Activated CD4-positive, alpha-beta T cell treated with anti-CD3 and anti-CD28 coated beads for 1 hour (primary cell): ENCODE data around the gene FOXJ2.
A peak's percentile ranks its signal among the peaks of the same experiment; 100 is the strongest.
"Not testable (repeated sequence)": the region's sequence is repeated elsewhere in the genome, so short reads cannot be mapped to it uniquely, and the experiment has no call there.

Experiments used
- DNase-seq: peaks from one replicate; pipeline ENCODE4 v3.0.0-alpha.2; 2020

FOXJ2 gene

DNA sequence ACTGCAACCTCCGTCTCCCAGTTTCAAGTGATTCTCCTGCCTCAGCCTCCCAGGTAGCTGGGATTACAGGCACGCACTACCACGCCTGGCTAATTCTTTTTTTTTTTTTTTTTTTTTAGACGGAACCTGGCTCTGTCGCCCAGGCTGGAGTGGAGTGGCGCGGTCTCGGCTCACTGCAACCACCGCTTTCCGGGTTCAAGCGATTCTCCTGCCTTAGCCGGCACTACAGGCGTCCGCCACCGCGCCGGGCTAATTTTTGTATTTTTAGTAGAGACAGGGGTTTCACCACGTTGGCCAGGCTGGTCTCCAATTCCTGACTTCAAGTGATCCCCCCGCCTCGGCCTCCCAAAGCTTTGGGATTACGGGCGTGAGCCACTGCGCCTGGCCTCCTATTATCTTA, 1.5 kb upstream of the FOXJ2 start:
- not testable (repeated sequence) for DNase-seq

DNA sequence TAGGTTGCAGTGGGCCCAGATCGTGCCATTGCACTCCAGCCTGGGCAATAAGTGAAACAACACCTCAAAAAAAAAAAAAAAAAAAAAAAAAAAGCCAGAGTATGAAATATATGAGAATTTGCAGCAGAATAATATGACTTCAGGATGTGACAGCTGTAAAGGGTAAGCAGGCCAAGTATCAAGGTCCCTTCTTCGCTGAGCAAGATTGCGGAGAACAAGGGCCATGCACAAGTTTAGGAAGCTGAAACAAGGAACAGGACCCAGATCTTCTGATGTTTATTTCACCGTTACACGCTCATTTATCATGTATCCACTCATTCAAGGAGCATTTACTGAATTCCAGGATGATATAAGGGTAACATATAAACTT, 659 bp upstream of the FOXJ2 start:
- DNase-seq: no peak

DNA sequence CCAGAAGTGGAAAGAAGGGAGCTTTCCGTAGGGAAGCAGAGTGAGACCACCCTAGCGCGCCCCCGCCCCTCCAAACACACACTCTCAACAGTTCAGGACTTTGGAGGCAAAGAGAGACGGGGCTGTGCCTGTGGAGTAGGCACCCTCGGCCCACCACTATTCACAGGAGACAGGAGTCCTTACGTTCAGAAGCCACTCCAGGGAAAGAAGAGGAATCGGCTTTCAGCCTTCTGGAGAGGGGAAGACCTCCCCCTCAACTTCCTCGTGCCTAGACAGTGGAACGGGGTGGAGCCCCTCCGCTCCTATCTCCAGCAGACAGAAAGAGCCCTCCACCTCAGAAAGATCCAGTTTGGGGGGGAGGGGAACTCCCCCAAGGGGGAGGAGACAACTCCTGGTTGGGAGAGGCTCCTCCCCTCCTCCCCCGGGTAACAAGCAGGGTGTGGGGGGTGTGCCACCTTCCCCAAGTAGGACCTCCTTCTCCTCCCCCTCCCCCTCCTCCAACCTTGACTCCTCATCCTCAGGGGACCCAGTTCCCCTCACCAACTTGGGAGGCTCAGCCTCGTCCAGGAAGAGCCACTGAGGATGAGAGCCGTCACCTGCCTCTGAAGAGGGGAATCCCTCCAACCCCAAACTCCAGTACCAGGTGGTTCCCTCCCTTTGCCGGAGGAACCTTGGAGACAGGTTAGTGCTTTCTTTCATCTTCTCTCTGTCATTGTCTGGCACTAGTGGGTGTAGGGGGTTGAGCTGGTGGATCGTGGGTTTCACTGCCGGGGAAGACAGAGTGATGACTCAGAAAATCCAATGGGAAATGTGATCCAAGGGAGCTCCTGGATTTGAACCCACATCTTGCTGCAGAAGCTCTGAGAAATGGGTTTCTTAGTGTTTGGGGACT, 883 bp downstream of the FOXJ2 start:
- DNase-seq: no peak

DNA sequence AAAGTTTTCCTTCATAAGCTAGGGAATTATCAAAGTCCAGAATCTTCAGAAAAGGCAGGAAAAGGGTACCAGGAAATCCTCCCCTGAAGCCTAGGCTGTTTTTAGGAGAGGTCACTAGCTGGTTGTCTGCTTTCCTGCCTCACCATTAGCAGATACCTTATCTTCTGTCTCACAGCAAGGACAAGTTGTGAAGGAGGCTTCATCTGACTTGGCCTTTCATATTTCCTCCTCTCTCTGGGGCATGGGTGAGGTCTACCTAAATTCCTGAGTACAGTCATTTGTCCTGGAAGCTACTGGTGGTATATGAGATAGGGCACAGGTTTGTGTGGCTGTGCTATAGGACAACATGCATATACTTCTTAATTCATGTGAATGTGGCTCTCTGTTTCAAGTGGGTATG, 2.3 kb downstream of the FOXJ2 start:
- DNase-seq: no peak

DNA sequence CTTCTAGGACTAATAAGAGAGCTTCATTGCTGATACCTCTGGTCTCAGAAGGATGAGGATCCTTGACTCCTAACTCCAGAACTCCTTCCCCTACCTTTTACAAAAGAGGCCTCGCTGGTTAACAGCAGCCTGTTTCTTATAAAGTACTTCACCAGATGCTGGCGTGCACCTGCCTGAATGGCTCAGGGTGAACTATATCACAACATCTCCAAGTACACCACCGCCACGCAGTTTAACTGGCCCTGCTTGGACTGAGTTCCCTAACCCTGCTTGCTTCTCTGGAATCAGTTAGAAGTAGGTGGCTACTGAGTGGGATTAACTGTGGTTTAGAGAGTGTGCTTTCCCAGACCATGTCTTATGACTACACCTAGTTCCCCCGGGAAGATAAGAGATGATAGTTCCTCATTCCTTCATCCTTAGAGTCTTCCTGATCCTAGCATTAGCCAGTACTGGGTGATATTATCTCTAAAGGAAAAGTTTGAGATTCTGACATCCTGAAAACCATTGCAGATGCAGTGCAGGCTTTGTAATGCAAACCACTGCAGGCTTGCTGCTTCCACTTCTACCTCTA, 3.0 kb downstream of the FOXJ2 start:
- no peak for DNase-seq

DNA sequence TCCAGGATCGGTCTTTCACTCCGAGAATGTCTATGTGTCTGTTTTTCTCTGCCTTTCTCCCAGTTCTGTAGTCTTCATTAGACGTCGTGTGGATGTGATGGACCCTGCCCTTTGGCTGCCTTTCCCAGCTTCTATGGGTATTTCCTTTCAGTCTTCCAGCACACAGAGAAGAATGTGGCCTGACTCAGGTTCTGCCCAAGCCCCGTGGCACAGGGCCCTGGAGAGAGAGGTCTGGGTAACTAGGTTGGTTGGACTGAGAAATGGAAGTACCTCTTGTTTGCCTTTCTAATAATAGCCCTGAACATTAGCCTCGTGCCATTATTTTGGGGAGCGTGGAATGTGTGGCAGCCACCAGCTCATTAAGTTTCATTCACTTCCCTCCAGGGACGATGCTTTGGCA, 3.8 kb downstream of the FOXJ2 start:
- no peak for DNase-seq

DNA sequence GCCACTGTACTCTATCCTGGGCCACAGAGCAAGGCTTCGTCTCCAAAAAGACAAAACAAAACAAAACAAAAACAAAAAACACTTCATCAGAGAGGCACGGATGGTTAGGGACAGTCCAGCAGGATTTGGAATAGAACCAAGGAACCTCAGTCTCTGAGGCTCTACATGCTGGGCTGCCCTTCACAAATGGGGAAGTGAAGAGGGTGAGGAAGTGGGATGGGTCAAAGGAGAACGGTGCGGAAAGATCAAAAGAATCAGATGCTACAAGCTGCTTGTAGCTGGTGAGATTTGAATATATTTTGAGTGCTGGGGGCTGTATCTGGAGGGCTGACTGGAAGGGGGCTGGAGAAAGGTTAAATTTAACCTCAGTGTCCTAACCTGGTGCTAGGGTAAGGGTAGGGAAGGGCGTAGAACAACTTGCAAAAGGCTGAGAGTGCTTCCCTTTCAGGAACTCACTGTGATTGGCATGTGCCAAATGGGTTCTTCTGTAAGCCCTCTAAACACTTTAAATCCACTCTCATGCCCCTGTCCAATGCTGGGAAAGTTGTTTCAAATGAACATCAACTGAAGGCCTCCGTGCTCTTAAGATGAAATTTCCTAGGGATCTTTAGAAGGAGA, 4.6 kb downstream of the FOXJ2 start:
- DNase-seq: no peak

DNA sequence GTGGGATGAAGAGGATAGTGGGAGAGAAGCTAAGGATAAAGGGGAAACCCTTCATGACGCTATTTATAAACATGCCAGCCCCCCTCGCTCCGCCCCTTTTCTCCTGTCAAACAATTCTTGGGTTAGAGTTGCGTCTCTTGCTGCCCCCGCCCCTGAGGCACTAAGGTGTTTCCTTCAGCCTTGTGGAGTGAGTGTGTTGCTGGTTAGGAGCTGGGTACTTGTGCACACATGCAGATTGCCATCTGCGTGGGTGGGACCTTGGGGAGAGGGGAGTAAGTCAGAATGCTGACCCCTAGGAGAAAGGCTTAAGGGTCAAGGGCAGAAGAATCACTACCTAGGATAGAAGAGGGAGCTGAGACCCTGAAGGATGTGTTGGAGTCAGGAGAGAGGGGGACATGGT, 5.4 kb downstream of the FOXJ2 start:
- DNase-seq: no peak

DNA sequence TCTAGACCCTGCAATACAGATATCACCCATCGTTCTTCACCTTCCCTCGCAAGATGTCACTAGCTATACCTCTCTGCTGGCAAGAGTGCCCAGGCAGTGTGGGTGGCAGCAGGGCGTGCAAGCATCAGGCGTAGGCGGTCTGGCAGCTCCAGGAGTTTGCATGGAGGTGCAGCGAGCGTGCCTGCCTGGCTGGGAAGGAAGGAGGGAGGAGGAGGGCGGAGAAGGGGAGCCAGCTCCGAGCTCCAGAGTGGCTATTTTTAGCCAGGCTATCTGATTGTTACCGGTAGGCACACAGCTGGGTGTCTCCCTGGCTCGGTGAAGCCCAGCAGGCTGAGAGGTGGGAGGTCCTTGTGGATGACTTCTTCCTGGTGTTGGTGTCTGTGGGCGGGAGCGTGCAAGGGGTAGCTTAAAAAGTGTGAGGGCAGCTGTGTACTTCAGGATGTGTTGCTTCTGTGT, 6.2 kb downstream of the FOXJ2 start:
- no peak for DNase-seq

DNA sequence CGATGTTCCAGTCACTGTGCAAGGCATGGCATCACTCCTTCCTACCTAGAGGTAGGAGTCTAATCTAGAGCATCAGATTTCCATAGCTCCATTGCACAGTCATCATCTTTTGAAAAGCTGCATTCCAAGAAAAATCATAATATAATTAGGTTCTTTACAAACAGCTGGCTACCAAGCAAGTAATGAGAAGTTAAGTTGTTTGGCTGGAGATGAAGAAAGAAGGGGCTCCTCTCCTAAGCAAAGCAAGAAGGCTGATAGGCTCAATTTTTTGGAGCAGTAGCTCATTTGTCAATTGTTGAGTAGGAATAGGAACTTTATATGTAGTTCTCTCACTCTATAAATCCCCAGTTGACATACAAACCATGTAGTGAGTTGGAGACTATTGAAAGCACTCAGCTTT, 8.3 kb downstream of the FOXJ2 start:
- DNase-seq: no peak

DNA sequence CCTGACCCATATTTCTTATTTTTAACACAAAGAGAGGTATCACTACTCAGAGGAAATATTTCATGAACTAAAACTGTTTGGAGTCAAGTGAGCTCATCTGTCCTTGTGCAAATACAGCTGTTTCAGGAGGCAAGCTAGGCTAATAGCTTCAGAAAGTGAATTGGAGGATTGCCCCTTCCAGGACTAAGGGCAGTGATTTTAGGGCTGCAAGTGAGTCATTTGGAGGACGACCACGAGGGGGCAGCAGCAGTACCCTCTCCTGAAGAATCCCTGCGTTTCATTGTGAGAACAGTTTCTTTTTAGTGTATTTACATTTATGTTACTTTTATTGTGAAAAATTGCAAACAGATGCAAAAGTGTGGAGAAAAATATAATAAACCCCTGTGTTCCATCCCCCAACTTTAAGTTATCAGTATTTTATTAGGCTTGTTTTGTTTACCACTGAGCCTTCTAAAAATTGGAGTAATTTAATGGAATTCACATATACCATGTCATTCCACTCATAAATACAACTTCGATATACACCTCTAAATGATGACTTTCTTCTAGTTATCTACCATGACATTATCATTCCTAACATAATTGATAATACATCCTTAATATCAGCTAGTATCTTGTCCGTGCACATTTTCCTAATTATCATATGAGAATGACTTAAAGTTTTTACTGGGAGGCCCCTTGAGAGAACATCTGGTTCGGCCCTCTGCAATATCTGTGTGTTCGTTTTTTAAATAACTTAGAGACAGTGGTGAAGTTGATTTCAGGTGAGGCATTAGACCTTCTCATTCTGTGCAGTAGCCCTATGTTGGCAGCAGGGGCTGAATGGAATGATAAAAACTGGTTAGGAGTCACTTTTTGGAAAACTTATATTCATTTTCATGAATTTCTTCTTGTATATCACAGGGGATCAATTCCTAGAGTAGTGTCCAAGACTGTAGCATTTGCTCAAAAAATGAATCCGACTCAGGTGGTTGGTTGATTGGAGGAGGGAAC, 13.7 kb downstream of the FOXJ2 start:
- peak; percentile 72 for DNase-seq

DNA sequence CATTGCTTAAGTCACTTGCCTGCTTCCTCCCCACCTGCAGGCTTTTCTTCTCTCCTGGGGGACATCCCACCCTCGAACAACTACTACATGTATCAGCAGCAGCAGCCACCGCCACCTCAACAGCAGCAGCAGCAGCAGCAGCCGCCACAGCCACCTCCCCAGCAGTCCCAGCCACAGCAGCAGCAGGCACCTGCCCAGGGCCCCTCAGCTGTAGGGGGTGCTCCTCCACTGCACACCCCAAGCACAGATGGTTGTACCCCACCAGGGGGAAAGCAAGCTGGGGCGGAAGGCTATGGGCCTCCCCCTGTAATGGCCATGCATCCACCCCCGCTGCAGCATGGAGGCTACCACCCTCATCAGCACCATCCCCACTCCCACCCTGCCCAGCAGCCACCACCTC, 15.3 kb downstream of the FOXJ2 start:
- no peak for DNase-seq

DNA sequence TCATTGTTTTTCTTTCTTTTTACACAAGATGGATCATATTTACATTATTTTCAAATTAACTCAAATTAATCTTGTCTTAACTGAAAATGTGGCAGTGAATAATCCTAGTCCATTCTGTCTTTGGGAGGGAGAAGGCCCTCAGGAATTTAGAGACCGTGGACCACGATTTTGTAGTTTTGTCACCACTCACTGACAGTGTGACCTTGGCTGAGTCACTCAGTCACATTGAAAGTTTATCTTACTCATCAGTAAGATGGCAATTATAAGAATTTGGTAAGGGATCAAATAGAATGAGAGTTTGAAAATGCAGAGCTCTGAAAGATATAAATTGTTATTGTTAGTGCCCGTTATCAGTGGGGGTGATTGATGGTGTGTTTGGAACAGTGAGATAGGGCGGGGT, 16.4 kb downstream of the FOXJ2 start:
- DNase-seq: no peak

DNA sequence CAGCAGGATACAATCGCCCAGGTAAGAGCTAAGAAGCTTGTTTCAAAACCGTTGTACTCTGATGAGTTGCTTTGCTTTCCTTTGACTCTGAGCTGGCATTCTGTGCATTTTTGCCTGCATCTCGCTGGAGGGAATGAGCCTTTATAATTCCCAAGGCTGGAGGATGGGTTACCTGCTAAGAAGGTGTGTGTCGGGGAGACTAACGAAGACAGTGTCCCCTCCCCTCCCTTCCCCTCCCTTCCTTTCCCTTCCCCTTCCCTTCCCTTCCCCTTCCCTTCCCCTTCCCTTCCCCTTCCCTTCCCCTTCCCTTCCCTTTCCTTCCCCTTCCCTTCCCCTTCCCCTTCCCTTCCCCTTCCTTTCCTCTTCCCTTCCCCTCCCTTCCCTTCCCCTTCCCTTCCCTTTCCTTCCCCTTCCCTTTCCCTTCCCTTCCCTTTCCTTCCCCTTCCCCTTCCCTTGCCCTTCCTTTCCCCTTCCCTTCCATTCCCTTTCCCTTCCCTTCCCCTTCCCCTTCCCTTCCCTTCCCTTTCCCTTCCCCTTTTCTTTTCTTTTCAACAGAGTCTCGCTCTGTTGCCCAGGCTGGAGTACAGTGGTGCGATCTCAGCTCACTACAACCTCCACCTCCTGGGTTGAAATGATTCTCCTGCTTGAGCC, 18.2 kb downstream of the FOXJ2 start:
- DNase-seq: no peak

DNA sequence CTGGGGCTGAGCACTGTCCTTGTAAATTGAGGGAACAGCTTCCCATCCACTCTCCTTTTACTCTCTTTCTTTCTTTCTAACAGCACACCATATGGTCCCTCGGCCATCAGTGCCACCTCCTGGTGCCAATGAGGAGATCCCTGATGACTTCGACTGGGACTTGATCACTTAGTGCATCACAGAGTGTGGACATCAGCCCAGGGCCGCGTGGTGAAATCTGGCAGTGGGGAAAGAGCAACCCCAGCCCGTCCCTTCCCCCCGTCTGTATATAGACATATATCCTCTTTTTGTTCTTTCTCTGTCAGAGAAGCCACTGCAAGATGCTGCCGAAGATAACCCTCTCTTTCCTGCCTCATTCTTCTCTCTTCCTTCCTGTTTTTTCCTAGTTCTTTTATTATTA, 20.2 kb downstream of the FOXJ2 start:
- DNase-seq: no peak

DNA sequence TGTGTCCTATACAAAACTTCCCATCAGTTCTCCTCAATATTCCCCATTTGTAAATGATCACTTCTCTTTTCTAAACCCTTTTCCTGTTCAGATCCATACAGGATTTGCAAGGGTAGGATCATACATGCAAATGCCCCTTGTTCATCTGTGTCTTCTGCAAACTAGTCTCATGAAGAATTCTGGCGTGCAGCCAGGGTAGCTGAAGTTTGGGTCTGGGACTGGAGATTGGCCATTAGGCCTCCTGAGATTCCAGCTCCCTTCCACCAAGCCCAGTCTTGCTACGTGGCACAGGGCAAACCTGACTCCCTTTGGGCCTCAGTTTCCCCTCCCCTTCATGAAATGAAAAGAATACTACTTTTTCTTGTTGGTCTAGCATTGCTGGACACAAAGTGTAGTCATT, 22.3 kb downstream of the FOXJ2 start:
- DNase-seq: no peak

DNA sequence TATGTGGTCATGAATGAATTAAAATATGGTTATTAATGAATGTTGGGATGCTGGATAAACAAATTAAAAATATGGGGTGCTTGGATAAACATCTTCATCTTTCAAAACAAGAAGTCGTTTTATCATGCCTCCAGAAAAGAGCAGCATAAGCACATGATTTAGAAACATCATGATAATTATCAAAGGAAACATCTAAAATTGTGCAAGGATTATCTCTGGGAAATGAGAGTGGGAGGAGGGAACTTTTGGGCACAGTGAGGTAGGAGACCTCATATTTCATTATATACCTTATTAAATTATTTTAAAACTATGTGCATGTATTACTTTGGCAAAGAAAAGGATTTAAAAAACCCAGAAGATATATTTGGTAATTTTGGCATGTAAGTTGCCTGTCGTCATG, 24.8 kb downstream of the FOXJ2 start:
- DNase-seq: no peak

DNA sequence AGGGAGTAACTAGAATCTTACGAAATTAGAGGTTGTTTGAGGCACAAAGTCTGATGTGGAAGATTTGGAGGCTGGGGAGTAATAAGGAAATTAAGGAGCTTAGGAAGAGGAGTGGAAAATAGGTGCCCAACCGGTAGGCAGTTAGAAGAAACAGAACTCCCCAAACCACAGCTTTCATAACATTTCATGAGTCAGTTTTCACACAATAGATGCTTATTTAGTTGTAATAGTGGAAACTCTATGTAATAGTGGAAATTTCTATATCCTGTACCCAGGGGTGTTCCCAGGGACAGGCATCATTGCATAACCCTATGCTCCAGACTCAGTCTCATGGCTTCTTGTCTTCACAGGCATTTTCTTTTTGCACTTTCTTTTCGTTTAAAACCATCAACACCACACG, 25.3 kb downstream of the FOXJ2 start:
- DNase-seq: no peak

DNA sequence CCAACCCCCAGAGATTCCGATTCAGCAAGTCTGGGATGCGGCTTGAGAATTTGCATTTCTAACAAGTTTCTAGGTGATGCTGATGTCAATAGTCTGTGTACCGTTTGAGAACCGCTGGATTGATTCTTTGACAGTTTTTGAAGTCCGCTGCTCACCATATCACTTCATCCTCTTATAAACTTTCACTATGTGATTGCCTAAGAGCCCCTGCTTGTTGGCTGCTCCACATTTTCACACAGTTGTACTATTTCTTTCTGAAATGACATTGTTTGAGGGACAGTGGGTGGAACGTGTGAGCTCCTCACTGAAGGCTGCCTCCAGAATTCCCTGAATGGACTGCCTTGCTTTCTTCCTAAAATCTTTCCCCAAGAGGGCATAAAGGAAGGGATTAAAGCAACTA, 26.0 kb downstream of the FOXJ2 start:
- no peak for DNase-seq

DNA sequence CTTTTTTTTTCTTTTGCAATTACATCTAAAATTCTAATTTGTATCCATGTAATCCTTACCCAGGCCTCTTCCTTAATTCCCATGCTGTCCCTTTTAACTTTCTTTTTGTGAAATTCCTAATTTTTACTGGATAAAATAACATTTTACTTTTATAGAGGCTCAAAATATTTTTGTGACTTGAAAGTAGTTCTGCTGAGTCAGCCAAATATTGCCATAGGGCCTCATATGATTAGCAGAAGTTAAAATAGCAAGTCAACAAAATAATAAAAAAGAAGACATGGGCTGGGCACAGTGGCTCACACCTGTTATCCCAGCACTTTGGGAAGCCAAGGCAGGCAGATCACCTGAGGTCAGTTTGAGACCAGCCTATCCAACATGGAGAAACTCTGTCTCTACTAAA, 31.6 kb downstream of the FOXJ2 start:
- no peak for DNase-seq

DNA sequence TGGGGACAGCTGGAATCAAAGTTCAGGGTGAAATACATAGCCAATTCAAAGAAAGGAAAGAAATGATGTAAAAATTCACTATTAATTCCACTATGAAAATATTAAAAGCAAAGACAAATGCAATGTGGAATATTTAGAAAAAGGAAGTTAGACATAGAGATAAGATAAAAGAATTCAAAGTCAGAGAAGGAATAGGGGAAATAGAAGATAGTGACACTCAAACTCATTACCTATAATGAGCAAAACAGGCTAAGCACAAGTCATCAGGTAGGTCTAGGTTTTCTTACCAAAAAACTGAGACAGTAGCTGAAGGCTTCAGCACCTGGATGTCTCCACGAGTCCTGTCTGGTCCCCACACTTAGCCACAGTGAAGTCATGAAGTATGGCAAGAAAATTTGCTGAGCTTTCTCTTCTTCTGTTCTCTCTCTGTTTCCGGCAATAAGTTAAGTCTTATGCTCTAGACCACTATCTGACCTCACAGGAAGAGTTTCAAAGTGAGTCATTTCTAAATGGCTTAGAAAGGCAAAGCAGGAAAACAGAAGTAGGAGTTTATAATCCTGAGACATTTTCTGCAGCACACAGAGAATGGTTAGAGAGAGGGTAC, 33.6 kb downstream of the FOXJ2 start, which contains the start of gene C3AR1:
C3AR1 (minus strand) TSS at position 369 of the 604 bp plus-strand sequence. CDS start 6,174 bp downstream, outside the sequence.
- peak; percentile 19 for DNase-seq

DNA sequence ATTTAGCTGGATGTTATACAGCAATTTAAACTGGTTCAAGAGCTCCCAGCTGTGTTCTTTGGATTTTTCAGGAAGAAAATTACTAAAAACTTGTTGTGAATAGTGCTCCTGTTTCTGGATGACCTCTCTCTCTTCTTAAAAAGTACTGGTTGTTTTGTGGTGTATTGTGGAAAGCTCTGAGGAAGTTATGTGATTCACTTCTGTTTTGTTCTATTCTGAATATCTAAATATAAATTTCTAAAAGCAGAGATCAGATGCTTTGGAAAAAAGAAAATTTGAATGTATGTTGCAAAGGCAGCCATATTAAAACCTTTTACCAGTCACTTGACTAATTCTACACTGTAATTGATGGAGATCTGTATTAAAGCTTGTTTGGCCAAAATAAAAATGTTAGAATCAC, 37.1 kb downstream of the FOXJ2 start:
- DNase-seq: no peak
